B cell (primary cell): ENCODE measurements around the gene CECR2. TPM values are rescaled to one million over a fixed set of nuclear protein-coding genes. Genes with fewer than 3 reads are reported as not detected.

Experiments
- ATAC-seq: fragments of 200-7000 bp; cut with Tn5 transposase; one replicate; pipeline ENCODE4 v1.10.0; 2021; ENCODE audit warnings: low read depth, mild to moderate bottlenecking, moderate number of reproducible peaks, moderate library complexity
- CTCF ChIA-PET: fragments of 350-600 bp; sonication (Branson Sonifier 250); formaldehyde crosslinking; loops from one replicate; lab custom pipeline; 2021; ENCODE audit warnings: antibody characterized with exemption, inconsistent platforms; lab: Charles Lee
- POLR2A ChIA-PET: fragments of 350-600 bp; sonication (Branson Sonifier 250); formaldehyde crosslinking; loops from one replicate; lab custom pipeline; 2021; ENCODE audit warnings: antibody characterized with exemption; lab: Charles Lee
- DNase-seq: peaks from one replicate; pipeline ENCODE4 v3.0.0; 2013
- H2AFZ ChIP-seq: 2 replicates; pipeline ENCODE4 v1.6.1; 2012; ENCODE audit warnings: mild to moderate bottlenecking, low read depth, low read length; ENCODE audit not compliant: insufficient read depth, poor library complexity, severe bottlenecking
- H3K27ac ChIP-seq, 2 donors: 1 replicate in 1 of 2; 2 replicates in 1 of 2; pipeline ENCODE4 v1.5.1; 2012 to 2013; ENCODE audit warnings: low read length in 2 of 2, mild to moderate bottlenecking in 2 of 2, moderate library complexity in 1 of 2
- H3K27me3 ChIP-seq, 4 experiments: fragments of 200-600 bp in 1 of 4; sonication (generic) in 1 of 4; replicated peaks in 1 of 4; 1 replicate in 2 of 4; 2 replicates in 2 of 4; pipeline versions ENCODE4 v1.6.1 to v1.7.0; 2013 to 2016; ENCODE audit warnings: low read length in 3 of 4, mild to moderate bottlenecking in 2 of 4, mixed read lengths in 1 of 4, moderate library complexity in 1 of 4; ENCODE audit not compliant: insufficient read depth in 4 of 4, control insufficient read depth in 3 of 4; ENCODE audit errors: control extremely low read depth in 1 of 4
- H3K36me3 ChIP-seq, 2 experiments: replicated peaks in 1 of 2; 1 replicate in 1 of 2; 2 replicates in 1 of 2; pipeline versions ENCODE4 v1.6.1 to v1.7.1; 2013; ENCODE audit warnings: low read length in 1 of 2; ENCODE audit not compliant: insufficient read depth in 2 of 2, control insufficient read depth in 1 of 2; ENCODE audit errors: control extremely low read depth in 1 of 2, extremely low read depth in 1 of 2
- H3K4me1 ChIP-seq, 2 donors: fragments of 200-600 bp in 1 of 2; sonication (generic) in 1 of 2; 1 replicate in 1 of 2; 2 replicates in 1 of 2; pipeline versions ENCODE4 v1.5.1 to v1.6.1; 2013 to 2017; ENCODE audit warnings: low read length in 2 of 2; ENCODE audit not compliant: control insufficient read depth in 2 of 2, insufficient read depth in 2 of 2
- H3K4me2 ChIP-seq: replicated peaks from 2 replicates; pipeline ENCODE3; 2012; ENCODE audit warnings: mild to moderate bottlenecking, low read depth, low read length; ENCODE audit not compliant: poor library complexity, severe bottlenecking
- H3K4me3 ChIP-seq, 5 experiments: fragments of 200-600 bp in 1 of 5; sonication (generic) in 1 of 5; 1 replicate in 3 of 5; 2 replicates in 2 of 5; pipeline versions ENCODE4 v1.5.1 to v1.7.0; 2011 to 2016; ENCODE audit warnings: low read length in 4 of 5, mild to moderate bottlenecking in 4 of 5, low read depth in 2 of 5, control low read depth in 1 of 5, moderate library complexity in 1 of 5; ENCODE audit not compliant: insufficient read depth in 1 of 5; ENCODE audit errors: control extremely low read depth in 1 of 5, extremely low read depth in 1 of 5
- H3K79me2 ChIP-seq: fragments of 200-600 bp; sonication (generic); one replicate; pipeline ENCODE4 v1.6.0; 2016; ENCODE audit warnings: low read length; ENCODE audit not compliant: control insufficient read depth, insufficient read depth
- H3K9ac ChIP-seq: fragments of 200-600 bp; sonication (generic); 2 replicates; pipeline ENCODE4 v1.6.1; 2017; ENCODE audit warnings: mild to moderate bottlenecking, low read length, moderate library complexity
- H3K9me3 ChIP-seq, 3 donors: one replicate each; pipeline versions ENCODE4 v1.6.1 to v1.7.1; 2013; ENCODE audit warnings: low read length in 2 of 3; ENCODE audit not compliant: control insufficient read depth in 2 of 3, insufficient read depth in 1 of 3; ENCODE audit errors: control extremely low read depth in 1 of 3
- H4K20me1 ChIP-seq: 2 replicates; pipeline ENCODE4 v1.6.0; 2012; ENCODE audit warnings: mild to moderate bottlenecking, low read length; ENCODE audit not compliant: insufficient read depth, control insufficient read depth, poor library complexity, severe bottlenecking
- H3K27ac Mint-ChIP-seq: one replicate; pipeline ENCODE4 v1.8.0; 2021; ENCODE audit warnings: mixed read lengths
- H3K27me3 Mint-ChIP-seq: one replicate; pipeline ENCODE4 v1.8.0; 2021; ENCODE audit warnings: mixed read lengths
- H3K4me1 Mint-ChIP-seq: one replicate; pipeline ENCODE4 v1.8.0; 2021; ENCODE audit warnings: mixed read lengths
- H3K4me3 Mint-ChIP-seq: one replicate; pipeline ENCODE4 v1.8.0; 2021; ENCODE audit warnings: mixed read lengths
- H3K9me3 Mint-ChIP-seq: one replicate; pipeline ENCODE4 v1.8.0; 2022; ENCODE audit warnings: mixed read lengths; ENCODE audit not compliant: insufficient read depth
- CTCF ChIP-seq: fragments of 200-600 bp; IDR thresholded peaks from one replicate; pipeline ENCODE4 v1.8.0; 2022; ENCODE audit warnings: antibody characterized with exemption, mild to moderate bottlenecking
- EZH2 ChIP-seq: IDR thresholded peaks from 2 replicates; pipeline ENCODE4 v1.6.1; 2012; ENCODE audit warnings: borderline replicate concordance, low read depth, mild to moderate bottlenecking, moderate library complexity, low read length; ENCODE audit not compliant: insufficient read depth, poor library complexity, severe bottlenecking
- WGBS: methylation state at CpG from one replicate; pipeline ENCODE4 v1.1.5; 2013; ENCODE audit warnings: missing lambda C conversion rate; ENCODE audit not compliant: insufficient coverage; 5-methylcytosine and 5-hydroxymethylcytosine counted together
- intact Hi-C: fragments of 100-400 bp; cut with micrococcal nuclease; formaldehyde crosslinking; loops from one replicate; pipeline ENCODE4 v1.10.0; 2022
- polyA plus RNA-seq: library from polyadenylated mRNA; depleted of rRNA; stranded (reverse); fragments of >200 nt; gene quantifications from 2 replicates; pipeline ENCODE4 v1.2.3, GENCODE V29; 2012
- total RNA-seq, 2 donors: library from RNA; stranded (reverse); fragments of 120-200 nt in 1 of 2; gene quantifications; 1 replicate in 1 of 2; 2 replicates in 1 of 2; pipeline versions ENCODE4 v1.2.3 to v1.2.4, GENCODE V29; 2013 to 2022

The CECR2 gene
- total and polyA plus RNA-seq, 2 donors (not counting 1 experiment from before 2014, with no cell fraction given): 0.13 to 6.6 TPM

DNA sequence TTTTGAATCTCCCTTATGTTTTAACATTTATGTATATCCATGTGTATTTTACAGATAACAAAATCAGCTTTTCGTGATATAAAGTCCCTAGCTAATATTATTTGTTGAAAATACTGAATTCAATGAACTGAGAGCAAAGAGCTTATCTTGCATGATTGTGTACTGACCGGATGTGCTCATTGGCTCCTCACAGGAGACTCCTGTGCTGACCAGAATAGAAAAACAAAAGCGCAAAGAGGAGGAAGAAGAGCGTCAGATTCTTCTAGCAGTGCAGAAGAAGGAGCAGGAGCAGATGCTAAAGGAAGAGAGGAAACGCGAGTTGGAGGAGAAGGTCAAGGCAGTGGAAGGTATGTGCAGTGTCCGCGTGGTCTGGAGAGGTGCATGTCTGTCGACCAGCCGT, 154.7 kb downstream of the CECR2 start:
- CTCF ChIA-PET: no interaction called here

GRCh38 chr22:17536269-17536668, 167.0 kb downstream of the CECR2 start:
- Histone ChIP-seq H3K27me3 (no peaks in the 10 kb centered on the region), H2AFZ (no peak overlapping the region), H3K27ac (no peak overlapping the region), H3K36me3 (no peaks in the 10 kb centered on the region), H3K9ac (no peak overlapping the region), H3K4me3 (no peak overlapping the region), H3K4me1 (no peaks in the 10 kb centered on the region), H4K20me1 (no peaks in the 10 kb centered on the region), H3K9me3 (no peaks in the 10 kb centered on the region), H3K4me2 (no peak overlapping the region), H3K79me2 (no peaks in the 10 kb centered on the region)
- Mint-ChIP-seq H3K4me3 (no peak overlapping the region), H3K4me1 (no peaks in the 10 kb centered on the region), H3K27me3 (peaks cover 9% of the 10 kb centered on the region), H3K27ac (no peak overlapping the region), H3K9me3 (no peaks in the 10 kb centered on the region)
- no peak for TF ChIP-seq EZH2
- no peak for TF ChIP-seq CTCF
- DNase-seq (no peak), ATAC-seq (no peak)
- ChIA-PET POLR2A (no interaction called here), CTCF (interaction anchor here (2.0 kb wide), 1 partner anchor 34 kb away, joined by 7 read pairs; no protein-coding TSS in a partner anchor)
- intact Hi-C loops: no loop called here
- 93% methylated on average over 4 of the region's 5 CpGs for WGBS

More for the DNA sequence above, 154.7 kb downstream of the CECR2 start:
- no peaks in the 10 kb centered on the region for H3K79me2 ChIP-seq
- no peak overlapping the region for H3K4me2 ChIP-seq
- intact Hi-C loops: no loop called here
- Mint-ChIP-seq H3K4me1 (peaks cover 3% of the 10 kb centered on the region), H3K9me3 (no peaks in the 10 kb centered on the region), H3K4me3 (no peak overlapping the region), H3K27ac (no peak overlapping the region), H3K27me3 (peaks cover 35% of the 10 kb centered on the region)
- no peaks in the 10 kb centered on the region for H3K4me1 ChIP-seq
- H3K9ac ChIP-seq: no peak overlapping the region
- H3K9me3 ChIP-seq: no peaks in the 10 kb centered on the region
- H3K36me3 ChIP-seq: no peaks in the 10 kb centered on the region
- WGBS: 90% methylated on average over 7 of the region's 10 CpGs
- DNase-seq (no peak), ATAC-seq (no peak)
- no peak overlapping the region for H3K27ac ChIP-seq
- no peak overlapping the region for H2AFZ ChIP-seq
- no peak overlapping the region for H3K4me3 ChIP-seq
- H3K27me3 ChIP-seq: peaks cover 0 to 4% (median 3%) of the 10 kb centered on the region in 4 experiments
- POLR2A ChIA-PET: interaction anchor here (0.7 kb wide), 1 partner anchor 160 kb away, joined by 3 read pairs; no protein-coding TSS in a partner anchor
- H4K20me1 ChIP-seq: no peaks in the 10 kb centered on the region
- TF ChIP-seq EZH2 (no peak), CTCF (no peak)
